ENCODE data around the gene JADE2.

The JADE2 gene

GRCh38 chr5:134527156-134527960 is 1.9 kb downstream of the JADE2 start:
- no peak for DNase-seq (ENCODE audit: low read depth)
- TF ChIP-seq, protein P1, sequence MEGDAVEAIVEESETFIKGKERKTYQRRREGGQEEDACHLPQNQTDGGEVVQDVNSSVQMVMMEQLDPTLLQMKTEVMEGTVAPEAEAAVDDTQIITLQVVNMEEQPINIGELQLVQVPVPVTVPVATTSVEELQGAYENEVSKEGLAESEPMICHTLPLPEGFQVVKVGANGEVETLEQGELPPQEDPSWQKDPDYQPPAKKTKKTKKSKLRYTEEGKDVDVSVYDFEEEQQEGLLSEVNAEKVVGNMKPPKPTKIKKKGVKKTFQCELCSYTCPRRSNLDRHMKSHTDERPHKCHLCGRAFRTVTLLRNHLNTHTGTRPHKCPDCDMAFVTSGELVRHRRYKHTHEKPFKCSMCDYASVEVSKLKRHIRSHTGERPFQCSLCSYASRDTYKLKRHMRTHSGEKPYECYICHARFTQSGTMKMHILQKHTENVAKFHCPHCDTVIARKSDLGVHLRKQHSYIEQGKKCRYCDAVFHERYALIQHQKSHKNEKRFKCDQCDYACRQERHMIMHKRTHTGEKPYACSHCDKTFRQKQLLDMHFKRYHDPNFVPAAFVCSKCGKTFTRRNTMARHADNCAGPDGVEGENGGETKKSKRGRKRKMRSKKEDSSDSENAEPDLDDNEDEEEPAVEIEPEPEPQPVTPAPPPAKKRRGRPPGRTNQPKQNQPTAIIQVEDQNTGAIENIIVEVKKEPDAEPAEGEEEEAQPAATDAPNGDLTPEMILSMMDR (conservative IDR thresholded peaks at IDR 0.05; ENCODE audit: low read depth, low read length), result peak; percentile 72
- H3K4me3 ChIP-seq (ENCODE audit: low read length), result peak overlapping the region; percentile 72

DNA sequence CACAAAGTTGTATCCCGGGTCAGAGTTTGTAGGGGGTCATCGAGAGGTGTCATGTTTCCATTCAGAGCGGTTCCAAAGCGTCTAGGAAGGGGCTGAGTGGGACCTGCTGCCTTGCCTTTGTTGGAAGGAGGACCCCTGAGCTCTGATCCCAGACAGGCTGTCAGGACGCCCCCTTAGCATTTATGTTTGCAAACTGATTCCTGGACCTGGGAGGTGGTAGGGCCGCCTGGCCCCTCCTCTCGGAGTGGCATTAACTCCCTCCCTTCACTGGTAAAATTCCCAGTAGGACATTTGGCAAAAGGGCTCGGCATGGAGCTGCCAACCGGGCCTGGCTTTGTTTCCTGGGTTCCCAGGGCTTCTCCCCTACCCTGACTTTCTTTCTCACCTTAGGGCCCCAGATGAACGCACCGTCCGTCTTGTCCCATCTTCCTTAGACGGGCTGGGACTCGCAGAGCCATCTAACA is 2.5 kb downstream of the JADE2 start:
- TF ChIP-seq, protein P1 (conservative IDR thresholded peaks at IDR 0.05; ENCODE audit: low read depth, low read length), result no peak
- DNase-seq (ENCODE audit: low read depth), result no peak
- peak overlapping the region; percentile 72 for H3K4me3 ChIP-seq (ENCODE audit: low read length)

DNA sequence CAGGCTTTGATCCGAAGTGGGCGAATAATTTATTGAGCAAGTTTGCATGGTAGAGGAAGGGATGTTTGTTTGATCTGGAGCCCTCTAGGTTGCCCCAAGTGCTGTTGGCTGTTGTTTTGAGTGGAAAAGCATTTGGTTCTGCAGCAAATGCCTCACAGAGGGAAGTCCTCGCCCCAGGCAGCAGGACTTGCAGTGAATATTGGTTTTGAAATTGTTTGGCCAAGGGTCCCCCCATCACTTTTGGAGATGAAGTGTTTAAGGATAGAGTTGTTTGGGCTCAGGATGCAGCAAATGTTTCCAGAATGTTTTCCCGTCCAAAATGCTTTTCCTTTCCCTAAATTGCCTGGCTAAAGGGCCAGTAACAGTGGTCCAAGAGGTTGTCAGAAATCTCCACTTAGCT is 3.1 kb downstream of the JADE2 start:
- DNase-seq (ENCODE audit: low read depth), result no peak
- TF ChIP-seq, protein P1 (conservative IDR thresholded peaks at IDR 0.05; ENCODE audit: low read depth, low read length), result no peak
- H3K4me3 ChIP-seq (ENCODE audit: low read length), result no peak overlapping the region

DNA sequence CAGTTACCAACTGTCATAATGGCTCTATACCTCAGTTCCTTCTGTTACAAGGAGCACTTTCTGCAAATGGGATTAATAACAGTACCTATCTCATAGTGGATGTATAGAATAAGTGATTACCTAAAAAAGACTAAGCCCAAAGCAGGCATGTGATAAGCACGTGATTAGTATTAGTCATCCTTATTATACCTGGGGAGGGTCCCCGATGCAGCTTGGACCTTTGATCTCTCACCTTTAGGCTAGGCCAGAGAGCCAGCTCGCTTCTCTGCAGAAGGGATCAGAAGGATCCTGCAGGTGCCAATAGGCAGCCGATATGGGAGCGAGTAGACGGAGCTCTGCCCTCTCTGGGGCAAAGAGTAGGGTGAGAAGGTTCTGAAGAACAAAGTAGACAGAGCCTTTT is 4.0 kb downstream of the JADE2 start:
- no peak for DNase-seq (ENCODE audit: low read depth)
- no peak overlapping the region for H3K4me3 ChIP-seq (ENCODE audit: low read length)

DNA sequence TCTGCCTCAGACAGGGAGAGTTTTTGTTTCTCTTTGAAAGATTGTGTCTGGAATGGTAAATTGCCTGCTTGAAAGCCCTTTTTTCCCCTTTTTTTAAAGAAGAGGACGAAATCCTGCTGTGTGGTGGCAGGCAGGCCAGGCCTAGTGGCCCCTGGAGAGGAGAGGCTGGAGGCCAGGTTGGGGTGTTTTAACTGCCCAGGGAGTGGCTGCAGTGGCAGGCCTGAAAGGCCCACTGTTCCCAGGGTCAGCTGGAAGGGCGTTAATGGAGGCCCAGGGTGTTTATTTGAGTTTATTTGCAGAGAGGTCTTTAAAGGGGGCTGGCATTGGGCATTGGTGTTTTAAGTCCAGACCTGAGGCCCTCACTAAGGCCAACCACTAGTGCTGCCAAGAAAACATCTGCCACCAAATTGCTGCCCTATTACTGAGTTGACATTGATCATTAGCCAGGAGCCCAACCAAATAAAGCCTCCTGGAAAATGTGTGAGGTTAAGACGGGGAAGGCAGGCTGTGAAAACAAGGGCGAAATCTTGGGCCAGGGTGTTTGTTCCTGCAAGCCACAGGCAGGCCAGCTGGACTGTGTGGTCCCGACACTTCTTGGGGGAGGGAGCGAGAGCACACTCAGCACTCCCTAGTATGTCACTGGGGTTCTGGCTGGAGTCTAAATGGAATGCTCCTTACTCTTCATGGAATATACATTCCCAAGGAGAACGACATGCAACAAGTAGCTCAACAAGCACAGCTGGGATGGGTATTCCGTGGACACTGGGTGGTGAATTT is 5.0 kb downstream of the JADE2 start:
- H3K4me3 ChIP-seq (ENCODE audit: low read length), result no peak overlapping the region
- DNase-seq (ENCODE audit: low read depth), result no peak
- TF ChIP-seq, protein P1 (conservative IDR thresholded peaks at IDR 0.05; ENCODE audit: low read depth, low read length), result no peak

More for the DNA sequence above, 4.0 kb downstream of the JADE2 start:
- TF ChIP-seq, protein P1 (conservative IDR thresholded peaks at IDR 0.05; ENCODE audit: low read depth, low read length), result no peak

GRCh38 chr5:134533115-134533815 is 7.8 kb downstream of the JADE2 start:
- DNase-seq (ENCODE audit: low read depth), result no peak
- TF ChIP-seq, protein P1 (conservative IDR thresholded peaks at IDR 0.05; ENCODE audit: low read depth, low read length), result no peak
- no peak overlapping the region for H3K4me3 ChIP-seq (ENCODE audit: low read length)

Data from retinal pigment epithelial cell (primary cell).